ENCODE data around the gene CDKN2AIPNL.

- TF ChIP-seq, protein P1, sequence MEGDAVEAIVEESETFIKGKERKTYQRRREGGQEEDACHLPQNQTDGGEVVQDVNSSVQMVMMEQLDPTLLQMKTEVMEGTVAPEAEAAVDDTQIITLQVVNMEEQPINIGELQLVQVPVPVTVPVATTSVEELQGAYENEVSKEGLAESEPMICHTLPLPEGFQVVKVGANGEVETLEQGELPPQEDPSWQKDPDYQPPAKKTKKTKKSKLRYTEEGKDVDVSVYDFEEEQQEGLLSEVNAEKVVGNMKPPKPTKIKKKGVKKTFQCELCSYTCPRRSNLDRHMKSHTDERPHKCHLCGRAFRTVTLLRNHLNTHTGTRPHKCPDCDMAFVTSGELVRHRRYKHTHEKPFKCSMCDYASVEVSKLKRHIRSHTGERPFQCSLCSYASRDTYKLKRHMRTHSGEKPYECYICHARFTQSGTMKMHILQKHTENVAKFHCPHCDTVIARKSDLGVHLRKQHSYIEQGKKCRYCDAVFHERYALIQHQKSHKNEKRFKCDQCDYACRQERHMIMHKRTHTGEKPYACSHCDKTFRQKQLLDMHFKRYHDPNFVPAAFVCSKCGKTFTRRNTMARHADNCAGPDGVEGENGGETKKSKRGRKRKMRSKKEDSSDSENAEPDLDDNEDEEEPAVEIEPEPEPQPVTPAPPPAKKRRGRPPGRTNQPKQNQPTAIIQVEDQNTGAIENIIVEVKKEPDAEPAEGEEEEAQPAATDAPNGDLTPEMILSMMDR (IDR thresholded peaks at IDR 0.05), result no peak
- TF ChIP-seq POLR2A (IDR thresholded peaks at IDR 0.05), result no peak
These were observed 27.0 kb upstream of the CDKN2AIPNL start for GRCh38 chr5:134438721-134439123.
